Endometrial microvascular endothelial cells (primary cell): ENCODE results near the gene CFDP1. TPM values are rescaled to one million over a fixed set of nuclear protein-coding genes. Genes with fewer than 3 reads are reported as not detected.

ENCODE experiments used
- in situ Hi-C: cut with HindIII; loops from 2 replicates; pipeline ENCODE4 v1.10.0; 2017; ENCODE audit warnings: low sequenced_read_pairs, low pct_unique_long_range_greater_than_20kb; ENCODE audit errors: inconsistent ontology term
- total RNA-seq: library from RNA; depleted of rRNA; stranded (reverse); fragments of >200 nt; gene quantifications from one replicate; pipeline ENCODE4 v1.2.3, GENCODE V29; 2015; ENCODE audit errors: inconsistent ontology term

The CFDP1 gene
- total RNA-seq, 1 donor from 2014 or later: 60.5 TPM

- in situ Hi-C loops: loop anchor here (5.0 kb wide), 1 partner anchor 35 kb away; no protein-coding TSS in a partner anchor
Measured at GRCh38 chr16:75342308-75342811, 90.9 kb downstream of the CFDP1 start.

GRCh38 chr16:75341564-75342307 is 91.6 kb downstream of the CFDP1 start:
- in situ Hi-C loops: loop anchor here (5.0 kb wide), 1 partner anchor 34 kb away; no protein-coding TSS in a partner anchor

GRCh38 chr16:75340741-75341491 is 92.4 kb downstream of the CFDP1 start:
- in situ Hi-C loops: loop anchor here (5.0 kb wide), 1 partner anchor 34 kb away; no protein-coding TSS in a partner anchor

- in situ Hi-C loops: no loop called here
Measured at GRCh38 chr16:75337430-75337829, 95.9 kb downstream of the CFDP1 start.

- in situ Hi-C loops: no loop called here
Measured at GRCh38 chr16:75336521-75336920, 96.8 kb downstream of the CFDP1 start.

- in situ Hi-C loops: no loop called here
Measured at GRCh38 chr16:75333721-75334163, 99.6 kb downstream of the CFDP1 start.

GRCh38 chr16:75329943-75330342 is 103.4 kb downstream of the CFDP1 start:
- in situ Hi-C loops: no loop called here

- in situ Hi-C loops: no loop called here
Measured at GRCh38 chr16:75326333-75326732, 107.0 kb downstream of the CFDP1 start.

- in situ Hi-C loops: no loop called here
Measured at GRCh38 chr16:75323933-75324332, 109.4 kb downstream of the CFDP1 start.

GRCh38 chr16:75323198-75323597 is 110.1 kb downstream of the CFDP1 start:
- in situ Hi-C loops: no loop called here

- in situ Hi-C loops: no loop called here
Measured at GRCh38 chr16:75322740-75323139, 110.6 kb downstream of the CFDP1 start.

- in situ Hi-C loops: no loop called here
Measured at GRCh38 chr16:75320435-75320834, 112.9 kb downstream of the CFDP1 start.

GRCh38 chr16:75319513-75320411 is 113.5 kb downstream of the CFDP1 start:
- in situ Hi-C loops: no loop called here

GRCh38 chr16:75318737-75319136 is 114.6 kb downstream of the CFDP1 start:
- in situ Hi-C loops: no loop called here

- in situ Hi-C loops: no loop called here
Measured at GRCh38 chr16:75317532-75317931, 115.8 kb downstream of the CFDP1 start.

- in situ Hi-C loops: no loop called here
Measured at GRCh38 chr16:75317101-75317522, 116.2 kb downstream of the CFDP1 start.

- in situ Hi-C loops: no loop called here
Measured at GRCh38 chr16:75315539-75316306, 117.6 kb downstream of the CFDP1 start.

GRCh38 chr16:75312875-75313274 is 120.4 kb downstream of the CFDP1 start:
- in situ Hi-C loops: no loop called here
